GM23338 (cell line): ENCODE data around the gene PDZD7. TPM values are rescaled to one million over a fixed set of nuclear protein-coding genes. Genes with fewer than 3 reads are reported as not detected.

Source experiments
- ATAC-seq: fragments of 200-7000 bp; cut with Tn5 transposase; 3 replicates; pipeline ENCODE4 v1.9.1; 2020
- DNase-seq: peaks from one replicate; pipeline ENCODE4 v3.0.0-alpha.2; 2015; ENCODE audit warnings: low spot score
- H2AFZ ChIP-seq: fragments of 200-600 bp; sonication (generic); 2 replicates; pipeline ENCODE4 v1.8.0; 2016; ENCODE audit warnings: antibody characterized with exemption, mild to moderate bottlenecking, moderate library complexity
- H3F3A ChIP-seq: fragments of 200-600 bp; sonication (generic); replicated peaks from 2 replicates; pipeline ENCODE4 v1.8.0; 2017; ENCODE audit warnings: antibody characterized with exemption, mixed run types, low read depth
- H3K27ac ChIP-seq: fragments of 200-600 bp; sonication (generic); 2 replicates; pipeline ENCODE4 v1.6.1; 2016; ENCODE audit warnings: low read depth
- H3K27me3 ChIP-seq: fragments of 200-600 bp; sonication (generic); 2 replicates; pipeline ENCODE4 v1.8.0; 2016; ENCODE audit warnings: mild to moderate bottlenecking, mixed run types, moderate library complexity; ENCODE audit not compliant: insufficient read depth
- H3K36me3 ChIP-seq: fragments of 200-600 bp; sonication (generic); 2 replicates; pipeline ENCODE4 v1.8.0; 2016; ENCODE audit warnings: mild to moderate bottlenecking; ENCODE audit not compliant: insufficient read depth
- H3K4me1 ChIP-seq: fragments of 200-600 bp; sonication (generic); 2 replicates; pipeline ENCODE4 v1.8.0; 2016; ENCODE audit warnings: mild to moderate bottlenecking, moderate library complexity; ENCODE audit not compliant: insufficient read depth
- H3K4me2 ChIP-seq: fragments of 200-600 bp; sonication (generic); 2 replicates; pipeline ENCODE4 v1.7.1; 2017; ENCODE audit warnings: mixed run types
- H3K4me3 ChIP-seq: fragments of 200-600 bp; sonication (generic); 2 replicates; pipeline ENCODE4 v1.6.1; 2016; ENCODE audit warnings: mixed run types
- H3K79me2 ChIP-seq: fragments of 200-600 bp; sonication (generic); replicated peaks from 2 replicates; pipeline ENCODE4 v1.8.0; 2017; ENCODE audit warnings: mild to moderate bottlenecking; ENCODE audit not compliant: insufficient read depth
- H3K9me2 ChIP-seq: fragments of 200-600 bp; sonication (generic); 2 replicates; pipeline ENCODE4 v1.8.0; 2017; ENCODE audit not compliant: insufficient read depth
- H4K20me1 ChIP-seq: fragments of 200-600 bp; sonication (generic); replicated peaks from 2 replicates; pipeline ENCODE4 v1.8.0; 2017; ENCODE audit warnings: mild to moderate bottlenecking; ENCODE audit not compliant: insufficient read depth
- H3K27ac Mint-ChIP-seq: 2 replicates; pipeline ENCODE4 v1.8.0; 2020; ENCODE audit warnings: inconsistent platforms, mild to moderate bottlenecking, moderate library complexity, mixed read lengths
- H3K27me3 Mint-ChIP-seq: 3 replicates; pipeline ENCODE4 v1.8.0; 2022; ENCODE audit warnings: low read depth, mild to moderate bottlenecking, moderate library complexity, mixed read lengths, inconsistent platforms; ENCODE audit not compliant: insufficient read depth, poor library complexity
- H3K36me3 Mint-ChIP-seq: 3 replicates; pipeline ENCODE4 v1.8.0; 2021; ENCODE audit warnings: low read depth, mild to moderate bottlenecking, inconsistent platforms, moderate library complexity, mixed read lengths
- H3K4me1 Mint-ChIP-seq: 3 replicates; pipeline ENCODE4 v1.8.0; 2020; ENCODE audit warnings: mild to moderate bottlenecking, inconsistent platforms, mixed read lengths
- H3K4me3 Mint-ChIP-seq: 3 replicates; pipeline ENCODE4 v1.8.0; 2021; ENCODE audit warnings: moderate library complexity, mild to moderate bottlenecking, inconsistent platforms, mixed read lengths
- H3K9me3 Mint-ChIP-seq: 3 replicates; pipeline ENCODE4 v1.8.0; 2020; ENCODE audit warnings: moderate library complexity, mild to moderate bottlenecking, inconsistent platforms, mixed read lengths
- EZH2 ChIP-seq: fragments of 200-600 bp; sonication (generic); IDR thresholded peaks from one replicate; pipeline ENCODE4 v1.8.0; 2017; ENCODE audit warnings: antibody characterized with exemption, mild to moderate bottlenecking, low read depth; ENCODE audit not compliant: unreplicated experiment
- NANOG ChIP-seq: IDR thresholded peaks from 2 replicates; pipeline ENCODE4 v1.6.1; 2016; ENCODE audit warnings: antibody characterized with exemption, borderline replicate concordance
- STAT1 ChIP-seq: IDR thresholded peaks from one replicate; pipeline ENCODE4 v1.6.1; 2016; ENCODE audit warnings: antibody characterized with exemption; ENCODE audit not compliant: unreplicated experiment
- ZNF114 ChIP-seq: fragments of 250-450 bp; sonication (Bioruptor Pico); IDR thresholded peaks from 2 replicates; pipeline ENCODE4 v1.5.0; 2020; ENCODE audit warnings: mild to moderate bottlenecking, moderate library complexity
- polyA plus RNA-seq: library from polyadenylated mRNA; unstranded; fragments of >200 nt; fragmentation: Nextera tagmentation; extraction: Ambion mirVana; gene quantifications from 2 replicates; pipeline ENCODE4 v1.2.1, GENCODE V29; 2016
- total RNA-seq: library from RNA; depleted of rRNA; stranded (reverse); fragments of >200 nt; shearing (Covaris generic); gene quantifications from 2 replicates; pipeline ENCODE4 v1.2.3, GENCODE V29; 2014
- TF ChIP-seq, protein P1 (sequence below): fragments of 250-450 bp; sonication (Bioruptor Pico); IDR thresholded peaks from 2 replicates; pipeline ENCODE4 v1.5.0; 2020; ENCODE audit warnings: mild to moderate bottlenecking, moderate library complexity

The PDZD7 gene
- total and polyA plus RNA-seq, 2 experiments from 2014 or later: 1.7 to 2.3 TPM

DNA sequence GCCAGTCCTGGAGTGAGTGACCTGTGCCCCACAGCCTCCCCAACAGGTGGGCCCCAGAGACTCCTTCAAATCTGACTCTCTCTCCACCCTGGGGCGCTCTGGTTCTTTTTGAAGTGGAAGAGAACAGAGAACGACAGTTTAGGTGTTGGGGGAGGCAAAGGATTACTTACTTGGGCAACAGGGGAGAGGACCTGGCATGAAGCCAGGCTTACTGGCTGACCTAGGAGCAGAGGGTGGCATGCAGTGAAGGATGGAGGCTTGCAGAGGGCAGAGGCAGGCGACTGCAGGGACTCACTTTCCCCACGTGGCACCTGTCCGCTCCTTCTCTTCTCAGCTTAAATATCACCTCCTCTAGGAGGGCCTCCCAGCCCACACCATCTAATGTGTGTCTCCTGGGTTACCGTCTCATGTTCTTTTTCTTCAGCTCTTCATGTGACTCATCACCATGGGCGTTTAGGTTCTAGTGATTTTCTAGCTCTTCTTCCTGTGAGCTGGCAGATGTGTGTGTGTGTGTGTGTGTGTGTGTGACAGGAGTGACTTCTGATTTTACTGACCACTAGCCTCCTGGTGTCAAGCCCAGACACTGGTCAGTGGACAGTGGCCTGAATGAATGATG, 15.9 kb downstream of the PDZD7 start:
- no peak for DNase-seq
- H3K36me3 Mint-ChIP-seq: no peaks in the 10 kb centered on the region; the same call in 2 of the 3 replicates
- Histone ChIP-seq H3K4me3 (no peak overlapping the region), H3F3A (0 out of 2 replicates have a peak, but pooled peaks cover 4% of the 10 kb centered on the region), H4K20me1 (no peaks in the 10 kb centered on the region), H2AFZ (no peak overlapping the region), H3K9me2 (no peaks in the 10 kb centered on the region), H3K4me2 (no peak overlapping the region), H3K36me3 (no peaks in the 10 kb centered on the region), H3K4me1 (peaks cover 23% of the 10 kb centered on the region; the same call in 1 of the 2 replicates), H3K27me3 (peaks cover 52% of the 10 kb centered on the region), H3K27ac (no peak overlapping the region), H3K79me2 (no peaks in the 10 kb centered on the region)
- TF ChIP-seq EZH2: no peak
- TF ChIP-seq NANOG: no peak
- TF ChIP-seq STAT1: no peak
- TF ChIP-seq, protein P1, sequence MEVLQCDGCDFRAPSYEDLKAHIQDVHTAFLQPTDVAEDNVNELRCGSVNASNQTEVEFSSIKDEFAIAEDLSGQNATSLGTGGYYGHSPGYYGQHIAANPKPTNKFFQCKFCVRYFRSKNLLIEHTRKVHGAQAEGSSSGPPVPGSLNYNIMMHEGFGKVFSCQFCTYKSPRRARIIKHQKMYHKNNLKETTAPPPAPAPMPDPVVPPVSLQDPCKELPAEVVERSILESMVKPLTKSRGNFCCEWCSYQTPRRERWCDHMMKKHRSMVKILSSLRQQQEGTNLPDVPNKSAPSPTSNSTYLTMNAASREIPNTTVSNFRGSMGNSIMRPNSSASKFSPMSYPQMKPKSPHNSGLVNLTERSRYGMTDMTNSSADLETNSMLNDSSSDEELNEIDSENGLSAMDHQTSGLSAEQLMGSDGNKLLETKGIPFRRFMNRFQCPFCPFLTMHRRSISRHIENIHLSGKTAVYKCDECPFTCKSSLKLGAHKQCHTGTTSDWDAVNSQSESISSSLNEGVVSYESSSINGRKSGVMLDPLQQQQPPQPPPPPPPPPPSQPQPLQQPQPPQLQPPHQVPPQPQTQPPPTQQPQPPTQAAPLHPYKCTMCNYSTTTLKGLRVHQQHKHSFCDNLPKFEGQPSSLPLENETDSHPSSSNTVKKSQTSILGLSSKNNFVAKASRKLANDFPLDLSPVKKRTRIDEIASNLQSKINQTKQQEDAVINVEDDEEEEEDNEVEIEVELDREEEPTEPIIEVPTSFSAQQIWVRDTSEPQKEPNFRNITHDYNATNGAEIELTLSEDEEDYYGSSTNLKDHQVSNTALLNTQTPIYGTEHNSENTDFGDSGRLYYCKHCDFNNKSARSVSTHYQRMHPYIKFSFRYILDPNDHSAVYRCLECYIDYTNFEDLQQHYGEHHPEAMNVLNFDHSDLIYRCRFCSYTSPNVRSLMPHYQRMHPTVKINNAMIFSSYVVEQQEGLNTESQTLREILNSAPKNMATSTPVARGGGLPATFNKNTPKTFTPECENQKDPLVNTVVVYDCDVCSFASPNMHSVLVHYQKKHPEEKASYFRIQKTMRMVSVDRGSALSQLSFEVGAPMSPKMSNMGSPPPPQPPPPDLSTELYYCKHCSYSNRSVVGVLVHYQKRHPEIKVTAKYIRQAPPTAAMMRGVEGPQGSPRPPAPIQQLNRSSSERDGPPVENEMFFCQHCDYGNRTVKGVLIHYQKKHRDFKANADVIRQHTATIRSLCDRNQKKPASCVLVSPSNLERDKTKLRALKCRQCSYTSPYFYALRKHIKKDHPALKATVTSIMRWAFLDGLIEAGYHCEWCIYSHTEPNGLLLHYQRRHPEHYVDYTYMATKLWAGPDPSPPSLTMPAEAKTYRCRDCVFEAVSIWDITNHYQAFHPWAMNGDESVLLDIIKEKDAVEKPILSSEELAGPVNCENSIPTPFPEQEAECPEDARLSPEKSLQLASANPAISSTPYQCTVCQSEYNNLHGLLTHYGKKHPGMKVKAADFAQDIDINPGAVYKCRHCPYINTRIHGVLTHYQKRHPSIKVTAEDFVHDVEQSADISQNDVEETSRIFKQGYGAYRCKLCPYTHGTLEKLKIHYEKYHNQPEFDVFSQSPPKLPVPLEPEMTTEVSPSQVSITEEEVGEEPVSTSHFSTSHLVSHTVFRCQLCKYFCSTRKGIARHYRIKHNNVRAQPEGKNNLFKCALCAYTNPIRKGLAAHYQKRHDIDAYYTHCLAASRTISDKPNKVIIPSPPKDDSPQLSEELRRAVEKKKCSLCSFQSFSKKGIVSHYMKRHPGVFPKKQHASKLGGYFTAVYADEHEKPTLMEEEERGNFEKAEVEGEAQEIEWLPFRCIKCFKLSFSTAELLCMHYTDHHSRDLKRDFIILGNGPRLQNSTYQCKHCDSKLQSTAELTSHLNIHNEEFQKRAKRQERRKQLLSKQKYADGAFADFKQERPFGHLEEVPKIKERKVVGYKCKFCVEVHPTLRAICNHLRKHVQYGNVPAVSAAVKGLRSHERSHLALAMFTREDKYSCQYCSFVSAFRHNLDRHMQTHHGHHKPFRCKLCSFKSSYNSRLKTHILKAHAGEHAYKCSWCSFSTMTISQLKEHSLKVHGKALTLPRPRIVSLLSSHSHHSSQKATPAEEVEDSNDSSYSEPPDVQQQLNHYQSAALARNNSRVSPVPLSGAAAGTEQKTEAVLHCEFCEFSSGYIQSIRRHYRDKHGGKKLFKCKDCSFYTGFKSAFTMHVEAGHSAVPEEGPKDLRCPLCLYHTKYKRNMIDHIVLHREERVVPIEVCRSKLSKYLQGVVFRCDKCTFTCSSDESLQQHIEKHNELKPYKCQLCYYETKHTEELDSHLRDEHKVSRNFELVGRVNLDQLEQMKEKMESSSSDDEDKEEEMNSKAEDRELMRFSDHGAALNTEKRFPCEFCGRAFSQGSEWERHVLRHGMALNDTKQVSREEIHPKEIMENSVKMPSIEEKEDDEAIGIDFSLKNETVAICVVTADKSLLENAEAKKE (CRISPR knock-in tag): no peak
- TF ChIP-seq ZNF114 (CRISPR knock-in tag): no peak
- ATAC-seq: no peak
- peaks cover 23% of the 10 kb centered on the region for H3K4me1 Mint-ChIP-seq
- H3K9me3 Mint-ChIP-seq: no peaks in the 10 kb centered on the region; the same call in 2 of the 3 replicates
- H3K27me3 Mint-ChIP-seq: peaks cover 58% of the 10 kb centered on the region
- no peak overlapping the region for H3K27ac Mint-ChIP-seq
- no peak overlapping the region; the same call in 2 of the 3 replicates for H3K4me3 Mint-ChIP-seq
